ENCODE data around the gene CPED1.
"Not testable (repeated sequence)": the region's sequence is repeated elsewhere in the genome, so short reads cannot be mapped to it uniquely, and the experiment has no call there.

Gene CPED1

DNA sequence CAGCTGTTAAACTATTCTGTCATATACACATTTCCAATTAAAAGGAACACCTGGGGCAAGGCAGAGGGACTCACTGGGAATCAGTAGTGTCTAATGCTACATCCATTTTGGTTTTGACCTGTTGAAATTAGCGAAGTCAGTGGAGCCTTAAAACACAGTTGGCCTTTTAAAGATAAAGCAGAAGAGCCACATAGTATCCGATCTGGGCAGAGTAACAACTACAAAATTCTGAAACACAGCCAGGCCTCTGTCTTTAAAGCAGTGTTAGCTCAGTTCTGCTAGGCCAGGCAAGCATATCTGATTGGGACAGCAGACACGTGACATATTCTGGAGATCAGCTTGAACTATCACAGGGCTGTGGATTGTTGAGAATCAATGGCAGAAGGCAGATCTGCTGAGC is 222.7 kb downstream of the CPED1 start:
- no peak overlapping the region for H3K4me3 ChIP-seq (ENCODE audit: low read depth, low read length)
- TF ChIP-seq, protein P1, sequence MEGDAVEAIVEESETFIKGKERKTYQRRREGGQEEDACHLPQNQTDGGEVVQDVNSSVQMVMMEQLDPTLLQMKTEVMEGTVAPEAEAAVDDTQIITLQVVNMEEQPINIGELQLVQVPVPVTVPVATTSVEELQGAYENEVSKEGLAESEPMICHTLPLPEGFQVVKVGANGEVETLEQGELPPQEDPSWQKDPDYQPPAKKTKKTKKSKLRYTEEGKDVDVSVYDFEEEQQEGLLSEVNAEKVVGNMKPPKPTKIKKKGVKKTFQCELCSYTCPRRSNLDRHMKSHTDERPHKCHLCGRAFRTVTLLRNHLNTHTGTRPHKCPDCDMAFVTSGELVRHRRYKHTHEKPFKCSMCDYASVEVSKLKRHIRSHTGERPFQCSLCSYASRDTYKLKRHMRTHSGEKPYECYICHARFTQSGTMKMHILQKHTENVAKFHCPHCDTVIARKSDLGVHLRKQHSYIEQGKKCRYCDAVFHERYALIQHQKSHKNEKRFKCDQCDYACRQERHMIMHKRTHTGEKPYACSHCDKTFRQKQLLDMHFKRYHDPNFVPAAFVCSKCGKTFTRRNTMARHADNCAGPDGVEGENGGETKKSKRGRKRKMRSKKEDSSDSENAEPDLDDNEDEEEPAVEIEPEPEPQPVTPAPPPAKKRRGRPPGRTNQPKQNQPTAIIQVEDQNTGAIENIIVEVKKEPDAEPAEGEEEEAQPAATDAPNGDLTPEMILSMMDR (IDR thresholded peaks at IDR 0.05; ENCODE audit: borderline replicate concordance, insufficient read depth, low read depth, low read length): no peak

DNA sequence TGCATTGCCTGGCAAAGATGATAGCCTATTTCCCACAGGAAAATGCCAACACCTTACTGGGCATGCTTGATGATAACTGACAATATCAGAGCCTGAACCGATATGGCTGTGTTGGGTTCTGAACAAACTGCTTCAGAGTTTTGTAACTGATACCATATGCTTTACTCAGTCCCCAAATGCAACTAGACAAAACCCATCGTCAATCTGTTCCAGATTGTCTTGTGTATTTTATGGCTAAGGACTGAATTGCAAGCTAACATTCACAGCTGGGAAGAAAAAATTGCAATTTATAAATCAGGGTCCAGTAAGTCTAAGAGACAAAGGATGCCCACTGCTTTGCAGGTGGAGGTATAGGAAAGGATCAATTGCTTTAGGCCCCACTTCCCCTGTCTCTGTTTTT is 223.5 kb downstream of the CPED1 start:
- TF ChIP-seq, protein P1 (IDR thresholded peaks at IDR 0.05; ENCODE audit: borderline replicate concordance, insufficient read depth, low read depth, low read length): no peak
- H3K4me3 ChIP-seq (ENCODE audit: low read depth, low read length): no peak overlapping the region

DNA sequence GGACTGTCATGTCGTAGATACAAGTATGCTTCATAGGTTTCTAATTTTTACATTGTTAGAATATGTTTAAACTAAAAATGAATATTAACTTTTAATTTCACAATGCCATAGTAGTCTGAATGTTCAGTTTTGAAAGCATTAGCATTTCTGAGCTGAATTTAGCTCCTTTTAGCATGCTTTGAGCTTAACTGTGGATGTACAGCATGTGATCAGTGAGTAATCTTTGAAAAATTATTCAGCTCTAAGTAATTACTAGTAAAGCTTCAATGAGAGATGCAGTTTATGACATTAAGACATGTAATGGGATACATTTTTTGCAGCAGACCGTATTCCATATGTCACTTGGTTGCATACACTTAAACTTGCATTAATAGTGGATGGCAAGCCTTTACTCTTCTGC is 226.1 kb downstream of the CPED1 start:
- H3K4me3 ChIP-seq (ENCODE audit: low read depth, low read length): no peak overlapping the region
- TF ChIP-seq, protein P1 (IDR thresholded peaks at IDR 0.05; ENCODE audit: borderline replicate concordance, insufficient read depth, low read depth, low read length): no peak

DNA sequence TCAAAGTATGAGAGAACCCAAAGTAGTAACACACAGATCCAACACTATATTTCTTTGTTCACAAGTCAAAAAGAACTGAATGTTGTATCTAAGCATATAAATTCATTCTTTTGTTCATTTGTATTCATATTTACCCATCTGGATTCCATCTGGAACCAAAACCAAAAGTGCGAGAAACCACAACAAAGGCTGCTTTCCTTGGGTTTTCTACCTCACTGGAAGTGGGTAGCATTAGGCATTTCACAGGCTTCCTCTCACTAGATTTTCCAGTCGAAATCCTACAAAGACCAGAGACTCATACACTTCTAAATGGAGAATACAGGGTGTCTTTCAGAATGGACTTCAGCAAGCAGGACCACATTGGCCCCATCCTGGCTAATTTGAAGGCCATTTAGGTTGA is 230.5 kb downstream of the CPED1 start:
- no peak overlapping the region for H3K4me3 ChIP-seq (ENCODE audit: low read depth, low read length)
- TF ChIP-seq, protein P1 (IDR thresholded peaks at IDR 0.05; ENCODE audit: borderline replicate concordance, insufficient read depth, low read depth, low read length): no peak

DNA sequence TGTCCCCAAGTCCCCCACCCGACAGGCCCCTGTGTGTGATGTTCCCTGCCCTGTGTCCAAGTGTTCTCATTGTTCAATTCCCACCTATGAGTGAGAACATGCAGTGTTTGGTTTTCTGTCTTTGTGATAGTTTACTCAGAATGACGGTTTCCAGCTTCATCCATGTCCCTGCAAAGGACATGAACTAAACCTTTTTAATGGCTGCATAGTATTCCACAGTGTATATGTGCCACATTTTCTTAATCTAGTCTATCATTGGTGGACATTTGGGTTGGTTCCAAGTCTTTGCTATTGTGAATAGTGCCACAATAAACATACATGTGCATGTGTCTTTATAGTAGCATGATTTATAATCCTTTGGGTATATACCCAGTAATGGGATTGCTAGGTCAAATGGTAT is 232.6 kb downstream of the CPED1 start:
- not testable (repeated sequence) for H3K4me3 ChIP-seq (ENCODE audit: low read depth, low read length)

DNA sequence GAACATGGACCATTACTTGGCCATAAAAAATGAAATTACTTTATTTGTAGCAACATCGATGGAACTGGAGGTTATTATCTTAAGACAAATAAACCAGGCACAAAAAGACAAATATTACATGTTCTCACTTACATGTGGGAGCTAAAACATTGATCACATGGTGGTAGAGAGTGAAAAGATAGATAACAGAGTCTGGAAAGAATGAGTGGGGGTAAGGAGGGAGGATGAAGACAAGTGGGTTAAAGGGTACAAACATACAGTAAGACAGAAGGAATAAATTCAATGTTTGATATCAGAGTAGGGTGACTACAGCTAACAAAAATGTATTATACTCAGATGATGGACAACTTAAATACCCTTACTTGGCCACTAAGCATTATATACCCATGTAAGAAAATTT is 240.3 kb downstream of the CPED1 start:
- TF ChIP-seq, protein P1 (IDR thresholded peaks at IDR 0.05; ENCODE audit: borderline replicate concordance, insufficient read depth, low read depth, low read length): no peak
- no peak overlapping the region for H3K4me3 ChIP-seq (ENCODE audit: low read depth, low read length)

DNA sequence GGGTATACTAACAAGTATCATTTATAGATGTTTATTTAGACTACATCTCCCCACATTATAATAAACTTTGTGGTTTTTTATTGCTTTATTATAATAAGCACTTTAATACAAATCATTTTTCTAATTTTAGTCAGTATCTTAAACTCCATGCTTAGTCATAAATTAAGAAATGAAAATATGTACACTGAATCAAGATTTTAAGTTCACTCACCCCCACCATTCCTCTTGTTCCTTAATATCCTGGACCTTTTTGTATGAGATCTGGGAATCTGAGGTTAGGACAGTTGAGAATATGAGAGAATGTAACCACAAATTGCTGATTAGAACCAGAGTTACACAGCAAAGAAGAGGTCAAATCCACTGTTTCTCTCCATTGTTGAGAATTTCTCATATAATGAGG is 246.7 kb downstream of the CPED1 start:
- no peak overlapping the region for H3K4me3 ChIP-seq (ENCODE audit: low read depth, low read length)
- TF ChIP-seq, protein P1 (IDR thresholded peaks at IDR 0.05; ENCODE audit: borderline replicate concordance, insufficient read depth, low read depth, low read length): no peak

DNA sequence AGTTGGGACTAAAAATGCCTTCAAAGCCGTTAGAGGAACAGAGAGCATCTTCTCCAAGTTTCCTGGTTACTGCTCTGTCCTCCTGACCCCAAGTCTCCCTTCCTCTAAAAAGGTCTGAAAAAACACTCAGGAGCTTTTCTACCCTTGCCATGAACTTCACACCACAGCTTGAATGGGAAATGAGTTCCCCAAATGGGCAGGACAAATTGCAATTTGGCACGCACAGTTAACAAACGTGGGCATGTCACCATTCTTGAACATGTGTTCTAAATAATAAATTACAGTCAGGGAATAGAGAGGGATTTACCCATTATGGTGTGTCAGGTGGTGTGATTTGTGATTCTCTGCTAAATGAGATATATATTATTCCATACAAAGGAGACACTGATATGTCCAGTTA is 249.1 kb downstream of the CPED1 start:
- H3K4me3 ChIP-seq (ENCODE audit: low read depth, low read length): no peak overlapping the region
- TF ChIP-seq, protein P1 (IDR thresholded peaks at IDR 0.05; ENCODE audit: borderline replicate concordance, insufficient read depth, low read depth, low read length): no peak

All from GM12875 (cell line).